HG03354 (cell line): ENCODE results near the gene LYL1.

Source experiments
- ATAC-seq: cut with Tn5 transposase; IDR thresholded peaks from one replicate; pipeline ENCODE4 v1.9.1; 2021; ENCODE audit warnings: mild to moderate bottlenecking; ENCODE audit not compliant: unreplicated experiment, poor library complexity, severe bottlenecking

The LYL1 gene

DNA sequence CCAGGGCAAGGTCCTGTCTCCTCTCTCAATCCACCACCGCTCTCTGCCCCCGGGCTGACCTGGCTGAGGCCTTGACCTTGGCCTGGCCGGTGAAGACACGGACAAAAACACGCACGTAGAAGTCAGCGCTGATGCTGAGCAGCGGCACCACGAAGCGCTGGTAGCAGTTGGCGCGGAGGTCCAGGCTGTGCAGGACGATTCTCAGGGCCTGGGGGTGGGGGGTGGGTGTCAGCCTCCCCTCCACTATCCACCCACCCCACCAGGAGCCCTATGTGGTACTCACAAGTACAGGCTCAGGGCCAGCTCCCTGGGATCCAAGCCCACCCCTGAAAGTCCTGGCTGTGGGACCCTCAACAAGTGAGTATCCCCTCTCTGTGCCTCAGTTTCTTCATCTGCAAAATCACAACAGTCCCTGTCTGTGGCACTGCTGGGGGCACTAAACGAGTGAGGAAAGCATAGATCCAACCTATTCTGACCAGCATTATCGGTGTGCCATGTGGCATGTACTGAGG, 7.5 kb upstream of the LYL1 start:
- ATAC-seq: no peak

DNA sequence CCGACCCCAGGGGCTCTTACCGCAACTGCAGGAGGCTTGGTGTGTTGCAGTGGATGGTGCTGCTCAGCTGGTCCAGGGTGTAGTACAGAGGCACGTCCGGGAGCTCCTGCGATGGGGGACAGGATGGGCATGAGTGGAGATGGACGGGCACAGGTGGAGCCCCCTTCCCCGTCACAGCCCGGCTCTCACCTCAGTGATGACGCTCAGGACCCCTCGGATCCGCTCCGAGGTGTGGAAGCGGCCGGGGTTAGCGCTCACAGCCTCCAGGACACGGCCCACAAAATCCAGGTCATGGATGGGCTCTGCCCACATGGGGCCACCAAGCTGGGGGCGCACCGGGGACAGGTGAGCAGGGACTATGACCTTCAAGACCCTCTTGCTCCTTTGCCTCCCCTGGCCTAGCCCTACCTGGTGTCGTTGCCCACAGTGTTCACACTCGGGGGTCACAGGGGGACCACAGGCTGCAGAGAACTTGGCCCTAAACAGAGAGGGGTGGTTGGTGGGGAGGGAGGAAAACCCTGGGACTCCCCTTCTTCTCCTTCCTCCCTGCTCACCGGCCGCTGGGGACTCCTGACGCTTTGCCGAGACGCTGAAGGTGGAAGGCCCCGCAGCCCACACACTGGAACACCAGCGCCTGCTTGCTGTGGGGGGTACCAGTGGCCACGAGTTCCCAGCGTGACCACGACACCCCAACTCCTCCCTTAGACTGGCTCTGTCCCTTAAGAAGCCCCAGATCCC, 6.9 kb upstream of the LYL1 start:
- no peak for ATAC-seq

DNA sequence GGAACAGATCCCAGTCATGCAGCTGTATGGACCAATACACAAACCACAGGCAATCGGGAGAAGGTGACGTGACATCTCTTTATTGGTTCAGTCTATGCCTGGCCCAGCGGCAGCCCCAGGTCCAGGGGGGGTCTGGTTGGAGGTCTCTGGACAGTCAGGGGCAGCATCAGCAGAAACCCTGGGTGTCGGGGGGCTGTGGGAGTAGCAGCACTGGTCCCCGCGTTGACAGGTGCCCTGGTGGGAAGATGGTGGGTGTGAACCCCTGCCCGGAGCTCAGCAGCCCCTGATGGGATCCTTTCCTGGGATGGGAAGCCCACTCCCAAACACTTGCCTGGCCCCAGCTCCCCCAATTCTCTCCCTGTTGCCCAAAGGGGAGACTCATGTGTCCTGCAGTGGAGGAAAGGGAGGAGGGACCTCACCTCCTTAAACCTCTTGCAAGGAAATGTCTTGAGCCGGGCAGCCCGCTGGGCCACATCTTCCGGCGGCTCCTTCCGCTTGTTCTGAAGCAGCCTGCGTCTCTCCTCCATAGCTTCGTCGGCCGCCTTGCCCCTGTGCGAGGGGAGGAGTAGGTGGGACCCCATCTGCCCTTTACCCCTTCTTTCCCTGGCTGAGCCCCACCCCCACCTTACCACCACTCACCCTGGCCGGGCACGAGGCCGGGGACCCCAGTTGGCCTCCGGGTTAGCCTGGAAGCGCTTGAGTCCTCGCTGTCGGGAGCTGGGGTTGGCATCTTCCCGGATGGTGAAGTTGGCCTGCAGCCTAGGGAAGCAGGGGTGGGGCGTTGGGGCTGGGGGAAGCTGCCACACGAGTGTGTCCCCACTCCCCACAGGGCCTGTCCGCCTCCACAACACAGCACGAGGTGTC, 2.4 kb upstream of the LYL1 start:
- no peak for ATAC-seq

DNA sequence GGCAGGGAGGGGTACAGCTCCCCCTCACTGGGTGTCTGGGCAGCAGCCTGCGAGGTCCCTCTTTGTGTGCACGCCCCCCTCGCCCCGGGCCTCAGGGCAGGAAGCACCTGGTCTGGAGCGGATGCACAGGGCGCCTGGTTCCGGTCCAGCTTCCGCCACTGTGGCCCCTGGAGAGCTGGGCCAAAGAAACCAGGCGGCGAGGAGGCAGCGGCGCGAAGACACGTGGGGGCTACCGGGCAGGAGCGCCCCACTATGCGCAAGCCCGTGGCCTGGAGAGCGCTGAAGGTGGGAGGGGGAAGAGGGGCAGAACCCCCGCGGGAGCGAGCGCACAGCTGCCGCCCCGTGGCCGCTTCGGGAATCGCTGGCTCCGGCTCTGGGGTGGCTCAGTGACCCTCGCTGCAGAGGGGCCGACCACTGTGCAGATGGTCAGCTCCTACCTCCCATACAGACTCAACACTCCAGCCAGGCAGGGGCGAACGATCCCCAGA, 1.7 kb upstream of the LYL1 start:
- peak; percentile 39 for ATAC-seq

DNA sequence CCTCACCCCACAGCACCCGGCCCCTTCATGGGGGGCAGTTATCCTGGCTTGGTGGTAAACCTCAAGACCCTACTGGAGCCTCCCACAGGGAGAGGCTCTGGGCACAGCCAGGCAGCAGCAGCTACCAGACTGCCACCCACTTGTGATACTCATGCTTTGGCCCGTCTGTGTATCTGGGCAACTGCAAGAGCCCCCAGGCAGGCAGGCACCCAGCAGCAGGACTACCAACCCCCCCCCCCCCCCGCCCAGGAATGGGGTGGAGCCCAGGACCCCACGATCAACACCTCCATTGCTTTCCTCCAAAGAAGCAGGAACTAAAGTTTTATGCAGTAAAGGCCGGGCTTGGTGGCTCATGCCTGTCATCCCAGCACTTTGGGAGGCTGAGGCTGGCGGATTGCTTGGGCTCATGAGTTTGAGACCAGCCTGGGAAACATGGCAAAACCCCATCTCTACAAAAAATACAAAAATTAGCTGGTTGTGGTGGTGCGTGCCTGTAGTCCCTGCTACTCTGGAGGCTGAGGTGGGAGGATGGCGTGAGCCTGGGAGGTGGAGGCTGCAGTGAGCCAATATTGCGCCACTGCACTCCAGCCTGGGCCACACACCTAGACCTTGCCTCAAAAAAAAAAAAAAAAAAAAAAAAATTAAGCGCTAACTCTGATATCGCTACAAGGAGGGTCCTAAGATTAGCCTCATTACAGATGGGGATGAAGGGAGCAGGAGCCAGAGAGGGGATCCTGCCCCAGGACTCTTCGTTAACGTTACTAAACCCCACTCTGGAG, 1.1 kb upstream of the LYL1 start:
- ATAC-seq: peak; percentile 2

DNA sequence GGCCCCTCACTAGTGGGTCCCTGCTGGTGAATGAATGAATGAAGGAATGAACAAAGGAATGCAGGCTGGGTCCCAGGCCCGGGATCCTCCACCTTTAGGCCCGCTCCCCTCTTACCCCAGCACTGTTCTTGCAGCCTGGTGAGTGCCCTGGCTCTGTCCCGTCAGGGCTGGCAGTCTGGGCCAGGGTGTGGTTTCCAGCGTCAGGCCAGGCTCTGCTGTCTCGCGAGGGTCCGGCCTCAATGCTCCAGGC, 317 bp downstream of the LYL1 start:
- ATAC-seq: peak; percentile 2

DNA sequence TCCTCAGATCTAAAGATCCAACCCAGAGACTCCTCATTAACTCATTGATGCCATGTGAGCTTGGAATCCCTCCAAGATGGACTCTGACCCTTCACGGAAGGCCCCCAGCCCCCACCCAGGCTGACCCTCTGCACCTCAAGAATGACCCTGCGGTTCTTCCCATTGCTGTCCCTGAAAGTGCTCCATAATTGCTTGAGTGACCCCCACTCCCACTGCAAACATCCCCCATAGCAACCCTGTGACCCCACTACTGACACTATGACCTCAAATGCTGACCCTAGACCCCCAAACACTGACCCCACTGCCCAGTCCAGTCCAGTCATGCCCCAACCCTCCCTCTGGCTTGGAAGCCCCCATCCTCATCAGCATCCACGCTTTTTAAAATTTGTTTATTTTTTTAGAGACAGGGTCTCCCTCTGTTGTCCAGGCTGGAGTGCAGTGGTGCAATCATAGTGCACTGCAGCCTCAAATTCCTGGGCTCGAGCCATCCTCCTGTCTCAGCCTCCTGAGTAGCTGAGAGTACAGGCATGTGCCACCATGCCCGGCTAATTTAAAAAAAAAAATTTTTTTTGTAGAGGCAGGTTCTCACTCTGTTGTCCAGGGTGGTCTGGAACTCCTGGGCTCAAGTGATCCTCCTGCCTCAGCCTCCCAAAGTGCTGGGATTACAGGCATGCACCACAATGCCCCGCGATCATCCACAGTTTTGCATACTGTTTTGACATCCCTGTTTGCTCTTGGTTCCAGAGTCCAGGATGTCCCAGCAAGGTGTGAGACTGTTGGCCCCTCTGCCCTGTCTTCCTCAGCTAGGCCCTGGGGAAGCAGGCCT, 855 bp downstream of the LYL1 start:
- ATAC-seq: no peak

DNA sequence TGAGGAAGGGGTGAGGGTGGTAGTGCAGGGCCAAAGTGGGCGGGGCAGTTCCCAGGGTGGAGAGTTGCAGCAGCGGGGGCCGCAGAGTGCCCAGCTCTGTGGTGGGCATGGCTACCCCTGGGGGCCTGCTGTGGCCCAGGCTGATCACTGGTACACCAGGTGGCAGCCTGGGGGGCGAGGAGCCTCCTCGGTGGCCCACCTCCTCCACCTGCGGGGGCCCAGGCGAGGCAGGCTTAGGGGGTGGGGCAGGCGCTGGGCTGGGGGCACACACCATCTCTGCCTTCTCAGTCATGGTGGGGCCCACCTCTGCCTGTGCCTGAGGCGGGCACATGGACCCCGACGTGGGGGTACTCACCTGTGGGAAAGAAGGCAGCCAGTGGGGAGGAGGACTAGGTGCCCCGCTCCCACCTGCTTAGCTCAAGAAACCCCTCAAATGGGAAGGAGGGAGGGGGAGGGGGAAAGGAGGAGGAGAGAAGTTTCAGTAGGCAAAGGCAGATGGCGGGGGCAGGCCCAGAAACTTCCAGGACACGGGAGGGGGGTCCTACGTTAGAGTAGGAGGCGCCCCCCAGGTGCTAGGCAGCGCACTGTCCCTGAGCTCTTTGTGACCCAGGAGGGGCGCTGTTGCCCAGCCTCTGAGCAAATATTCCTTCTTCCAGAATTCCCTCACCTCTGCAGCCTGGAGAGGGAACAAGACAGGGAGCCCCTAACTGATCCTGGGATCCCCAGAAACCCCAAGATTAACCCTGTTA, 1.6 kb downstream of the LYL1 start:
- no peak for ATAC-seq

DNA sequence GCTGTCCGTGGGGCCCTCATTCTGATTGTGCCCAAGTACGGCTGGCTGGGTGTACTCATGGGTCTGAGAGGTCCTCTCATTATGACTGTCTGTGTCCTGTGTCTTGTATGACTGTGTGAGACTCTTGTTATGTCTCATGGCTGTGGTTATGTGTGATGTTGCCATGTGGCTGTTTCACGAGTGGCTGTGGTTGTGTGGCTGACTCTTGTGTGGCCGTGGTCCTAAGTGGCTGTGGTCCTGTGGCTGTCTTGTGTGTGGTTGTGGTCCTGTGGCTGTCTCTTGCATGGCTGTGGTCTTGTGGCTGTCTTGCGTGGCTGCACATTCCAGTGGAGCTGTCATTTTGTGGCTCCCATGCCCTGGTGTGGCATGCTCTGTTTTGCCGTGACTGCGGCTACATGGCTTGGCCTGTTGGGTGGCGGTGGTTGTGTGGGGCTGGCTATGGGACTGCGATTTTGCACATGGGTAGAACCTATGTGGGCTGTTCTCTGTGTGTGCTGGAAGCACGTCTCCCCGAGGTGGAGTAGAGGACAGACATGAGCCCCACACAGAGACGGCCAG, 2.5 kb downstream of the LYL1 start:
- no peak for ATAC-seq

DNA sequence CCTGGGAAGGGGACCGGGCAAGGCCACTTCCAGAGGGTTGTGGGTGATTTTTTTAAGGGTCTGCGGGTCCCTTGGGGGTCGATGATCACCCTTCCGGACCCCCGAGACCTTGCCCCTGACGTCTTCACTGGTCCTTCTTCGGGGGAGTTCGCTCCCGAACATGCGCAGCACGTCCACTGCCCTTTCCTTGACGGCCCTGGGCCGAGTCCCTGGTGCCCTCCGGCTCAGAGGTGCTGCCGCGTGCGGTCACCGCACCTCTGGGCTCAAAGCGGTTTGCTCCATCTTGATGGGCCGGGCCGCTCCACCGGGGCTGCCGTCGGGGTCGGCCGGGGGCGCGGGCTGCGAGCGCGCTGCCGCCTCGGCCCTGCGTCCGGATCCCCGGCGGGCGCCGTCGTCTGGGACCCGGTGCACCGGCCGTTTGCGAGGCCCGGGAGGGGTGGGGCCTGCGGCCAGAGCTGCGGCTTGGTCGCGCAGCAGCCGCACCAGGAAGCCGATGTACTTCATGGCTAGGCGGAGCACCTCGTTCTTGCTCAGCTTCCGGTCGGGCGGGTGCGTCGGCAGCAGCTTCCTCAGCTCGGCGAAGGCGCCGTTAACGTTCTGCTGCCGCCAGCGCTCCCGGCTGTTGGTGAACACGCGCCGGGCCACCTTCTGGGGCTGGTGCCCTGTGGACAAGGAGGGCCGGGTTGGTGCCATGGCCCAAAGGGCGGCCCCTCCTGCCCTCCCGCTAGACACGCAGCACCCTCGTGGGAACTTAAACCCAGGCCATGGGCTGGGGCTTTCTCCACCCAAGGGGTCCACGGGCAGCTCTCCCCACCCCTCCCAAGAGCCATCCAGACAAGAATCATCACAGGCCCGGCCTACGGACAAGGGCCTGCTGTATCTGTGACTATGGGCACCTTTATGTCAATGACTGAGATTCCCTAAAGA, 3.3 kb downstream of the LYL1 start:
- no peak for ATAC-seq

DNA sequence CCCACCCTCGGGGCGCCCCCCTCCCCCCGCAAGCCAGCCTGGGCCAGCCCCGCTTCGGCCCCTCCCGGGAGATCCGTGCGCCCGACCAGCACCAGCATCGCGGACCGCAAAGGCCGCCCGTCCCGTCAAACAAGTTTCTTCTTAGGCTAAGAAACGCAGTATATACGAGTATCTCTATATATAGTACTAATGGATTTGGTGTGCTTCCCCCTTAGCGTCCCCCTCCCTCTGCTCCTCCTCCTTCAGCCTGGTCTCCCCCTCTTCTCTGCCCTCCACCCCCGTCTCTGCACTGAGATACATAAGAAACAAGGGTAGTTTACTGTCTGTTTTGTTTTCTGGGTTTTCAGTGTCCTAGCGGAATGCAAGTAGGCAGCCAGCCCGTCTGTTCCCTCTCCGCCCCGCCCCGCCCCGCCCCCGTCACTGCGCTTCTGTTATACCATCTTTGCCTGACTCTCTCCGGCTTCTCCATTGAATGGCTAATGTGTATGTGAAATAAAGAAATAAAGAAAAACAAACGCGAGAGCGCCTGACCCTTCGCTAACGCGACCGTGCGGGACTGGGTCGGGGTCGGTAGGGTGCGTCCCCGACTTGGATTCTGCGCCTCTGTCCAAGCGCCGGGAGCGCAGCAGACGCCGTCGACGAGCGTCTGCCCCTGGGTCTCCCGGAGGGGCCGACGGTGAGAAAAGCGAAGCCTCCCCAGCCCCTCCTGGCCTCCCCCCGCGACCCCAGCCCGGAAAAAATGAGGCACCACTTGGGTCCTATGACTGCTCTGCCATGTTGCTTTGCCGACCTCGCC, 4.2 kb downstream of the LYL1 start:
- no peak for ATAC-seq

DNA sequence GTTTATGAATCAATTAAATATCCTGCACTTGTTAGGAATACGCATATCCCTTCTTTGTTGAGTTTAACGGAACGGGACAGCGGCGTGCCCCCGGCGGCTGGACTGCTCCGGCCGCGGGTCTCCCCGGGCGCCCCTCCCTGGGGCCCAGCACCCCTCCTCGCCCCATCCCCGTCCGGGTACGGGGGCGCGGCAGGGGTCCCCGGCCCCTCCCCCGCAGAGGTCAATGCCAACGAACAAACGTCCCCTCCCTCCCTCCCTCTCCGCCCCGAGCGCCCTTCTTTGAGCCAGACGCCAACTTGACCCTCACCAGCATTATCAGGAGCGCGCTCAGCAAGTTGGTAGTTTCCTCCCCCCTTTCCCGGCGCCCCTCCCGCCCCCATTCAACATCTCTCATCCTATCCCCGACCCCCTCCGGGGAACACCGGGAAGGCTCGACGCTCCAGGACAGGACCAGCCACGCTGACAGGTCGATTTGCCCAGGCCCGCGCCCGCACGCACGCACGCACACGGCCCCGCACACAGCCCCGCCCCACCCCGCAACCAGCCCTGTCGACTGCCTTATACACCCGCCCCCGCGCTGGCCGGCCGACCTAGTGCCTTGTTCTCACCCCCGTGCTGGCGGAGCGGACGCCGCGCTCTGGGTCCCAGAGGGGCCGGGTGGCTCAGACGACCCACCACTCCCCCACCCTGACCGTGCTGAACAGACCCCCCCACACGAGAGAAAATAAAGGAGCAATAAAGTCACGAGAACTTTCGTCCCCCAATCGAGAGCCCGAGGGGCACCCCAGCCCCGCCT, 5.0 kb downstream of the LYL1 start:
- no peak for ATAC-seq

DNA sequence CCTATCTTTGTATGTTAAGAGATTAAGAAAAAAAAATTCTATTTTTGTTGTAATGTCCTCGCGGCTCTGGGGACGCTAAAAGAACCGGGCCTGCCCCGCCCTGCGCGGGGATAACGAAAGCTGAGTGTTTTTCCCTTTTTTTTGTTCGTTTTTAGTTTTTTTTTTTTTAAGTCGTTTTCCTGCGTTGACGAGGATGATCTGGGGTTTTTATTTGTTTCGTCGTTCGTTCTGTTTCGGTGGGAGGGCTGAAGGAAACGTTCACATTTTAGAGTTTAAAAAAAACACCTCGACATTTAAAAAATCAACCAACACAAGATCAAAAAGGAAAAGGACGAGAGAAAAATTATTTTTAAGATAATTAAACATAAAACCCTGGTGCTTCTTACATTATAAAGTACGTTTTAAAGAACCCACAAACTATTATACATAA, 5.6 kb downstream of the LYL1 start:
- ATAC-seq: no peak

DNA sequence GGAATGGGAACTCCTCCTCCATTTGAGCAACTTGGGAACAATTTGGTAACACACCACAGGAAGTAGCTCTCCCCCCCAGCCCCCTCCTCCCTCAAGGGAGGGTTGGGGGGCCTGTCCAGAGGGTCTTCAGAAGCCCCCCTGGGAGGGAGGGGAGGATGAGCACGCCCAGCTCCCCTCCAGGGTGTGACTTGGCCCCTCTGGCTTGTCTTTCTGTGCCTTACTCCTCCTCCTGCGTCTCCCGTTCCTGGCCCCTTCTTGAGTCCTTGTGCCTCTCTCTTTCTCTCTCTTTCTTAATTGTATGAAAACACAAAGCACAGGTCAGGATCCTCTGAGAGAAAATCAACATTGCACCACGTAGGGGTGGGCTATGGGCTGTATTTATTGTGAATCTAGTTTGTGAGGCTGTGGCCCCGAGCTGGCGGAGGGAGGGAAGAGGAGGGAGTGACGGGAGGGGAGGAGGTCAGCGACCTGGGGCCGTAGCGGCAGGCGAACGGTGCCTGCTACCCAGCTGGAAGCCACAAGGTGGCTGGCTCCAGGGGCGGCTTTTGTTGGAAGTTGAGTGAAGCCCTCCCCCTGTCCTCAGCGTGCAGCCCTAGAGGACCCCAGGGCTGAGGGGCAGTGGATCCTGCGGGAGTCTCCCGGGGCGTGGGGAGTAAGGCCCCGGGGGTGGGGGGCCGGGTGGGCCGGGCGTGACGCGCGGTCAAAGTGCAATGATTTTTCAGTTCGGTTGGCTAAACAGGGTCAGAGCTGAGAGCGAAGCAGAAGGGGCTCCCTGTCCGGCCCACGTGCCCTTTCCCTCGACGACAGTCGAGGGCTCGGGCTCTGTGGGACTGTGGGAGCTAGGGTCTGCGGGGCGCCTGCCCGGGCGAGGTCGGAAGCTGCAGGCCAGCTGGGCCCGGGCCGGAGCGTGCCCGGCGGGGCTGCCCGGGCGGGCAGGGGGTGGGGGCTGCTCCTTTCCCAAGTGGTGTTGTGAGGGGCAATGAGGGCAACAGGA, 6.4 kb downstream of the LYL1 start:
- ATAC-seq: no peak

DNA sequence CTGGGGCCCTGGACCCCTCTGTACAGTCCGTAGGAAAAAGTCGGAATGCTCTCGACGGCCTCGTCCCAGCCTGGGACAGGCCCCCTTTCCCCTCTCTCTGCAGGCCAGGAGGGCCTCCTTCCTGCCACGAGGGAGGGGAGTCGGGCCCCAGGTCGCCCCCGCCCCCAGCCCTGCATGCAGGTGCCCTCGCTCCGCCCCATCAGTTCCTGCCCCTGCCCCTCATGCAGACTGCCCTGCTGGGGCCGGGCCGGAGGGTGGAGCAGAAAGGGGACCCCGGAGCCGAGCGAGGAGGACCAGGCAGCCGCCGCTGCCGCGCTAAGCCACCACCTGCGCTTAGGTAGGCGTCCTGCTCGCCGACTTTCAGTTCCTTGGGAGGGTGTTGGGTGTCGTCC, 7.3 kb downstream of the LYL1 start:
- no peak for ATAC-seq
